HepG2 (cell line): ENCODE results near the gene FDXACB1. TPM values are rescaled to one million over a fixed set of nuclear protein-coding genes. Genes with fewer than 3 reads are reported as not detected.
A peak's percentile ranks its signal among the peaks of the same experiment; 100 is the strongest.

Experiments used
- ATAC-seq: fragments of 200-7000 bp; cut with Tn5 transposase; 3 replicates; pipeline ENCODE4 v1.9.1; 2020; ENCODE audit warnings: mild to moderate bottlenecking, moderate library complexity
- BruUV-seq: library from RNA; stranded (reverse); fragments of 400-500 nt; replicated peaks from 2 replicates; lab custom pipeline; 2021; lab: Mats Ljungman, UMichigan
- CTCF ChIA-PET: fragments of 300-600 bp; formaldehyde crosslinking; extraction: SDS; loops from one replicate; lab custom pipeline; 2021; ENCODE audit warnings: low total read pairs, inconsistent platforms, low intra/inter-chr PET ratio; lab: Yijun Ruan, JAX
- POLR2A ChIA-PET: fragments of 350-600 bp; sonication (Branson Sonifier 250); formaldehyde crosslinking; loops from one replicate; lab custom pipeline; 2020; ENCODE audit warnings: antibody characterized with exemption, inconsistent platforms; lab: Yijun Ruan, JAX
- DNase-seq: peaks from one replicate; pipeline ENCODE4 v3.0.0-alpha.2; 2015; ENCODE audit warnings: low spot score
- FAIRE-seq: peaks from 3 replicates; lab custom pipeline; 2011; peaks lifted over from hg19 to GRCh38; lab: Jason Lieb, UNC
- H2AFZ ChIP-seq: one replicate; pipeline ENCODE4 v1.6.1; 2011; ENCODE audit warnings: low read length, inconsistent platforms
- H3K27ac ChIP-seq: fragments of 300-600 bp; 3 replicates; pipeline ENCODE4 v1.8.0; 2011; ENCODE audit warnings: mixed run types, mild to moderate bottlenecking, mixed read lengths, low read length, inconsistent platforms; ENCODE audit not compliant: insufficient read depth; ENCODE audit errors: extremely low read length
- H3K27me3 ChIP-seq, 2 experiments: fragments of 200-600 bp in 1 of 2; 2 replicates in 1 of 2; 3 replicates in 1 of 2; pipeline versions ENCODE4 v1.6.0 to v1.8.0; 2011; ENCODE audit warnings: low read length in 2 of 2, mild to moderate bottlenecking in 2 of 2, moderate library complexity in 2 of 2, inconsistent platforms in 1 of 2; ENCODE audit not compliant: insufficient read depth in 2 of 2, control insufficient read depth in 1 of 2
- H3K36me3 ChIP-seq, 2 experiments: fragments of 200-600 bp in 1 of 2; replicated peaks in 1 of 2; 2 replicates in 1 of 2; 3 replicates in 1 of 2; pipeline versions ENCODE4 v1.5.1 to v1.8.0; 2011; ENCODE audit warnings: low read length in 2 of 2, inconsistent platforms in 1 of 2; ENCODE audit not compliant: insufficient read depth in 2 of 2, control insufficient read depth in 1 of 2
- H3K4me1 ChIP-seq: 2 replicates; pipeline ENCODE4 v1.5.1; 2012; ENCODE audit warnings: low read length, inconsistent platforms; ENCODE audit not compliant: insufficient read depth
- H3K4me2 ChIP-seq: 2 replicates; pipeline ENCODE4 v1.6.0; 2011; ENCODE audit warnings: low read depth, low read length, inconsistent platforms
- H3K4me3 ChIP-seq, 3 experiments: fragments of 200-600 bp in 1 of 3; sonication (generic), shearing (Covaris generic) in 1 of 3; replicated peaks in 1 of 3; 2 replicates each; pipeline ENCODE4 v1.5.1; 2011 to 2016; ENCODE audit warnings: low read length in 3 of 3, inconsistent platforms in 2 of 3, low read depth in 2 of 3, mild to moderate bottlenecking in 2 of 3, control low read depth in 1 of 3, mixed read lengths in 1 of 3; ENCODE audit not compliant: insufficient read depth in 1 of 3
- H3K79me2 ChIP-seq: one replicate; pipeline ENCODE4 v1.6.1; 2011; ENCODE audit warnings: low read length, inconsistent platforms; ENCODE audit not compliant: insufficient read depth
- H3K9ac ChIP-seq: 2 replicates; pipeline ENCODE4 v1.6.0; 2011; ENCODE audit warnings: mild to moderate bottlenecking, low read depth, low read length, inconsistent platforms; ENCODE audit not compliant: insufficient read depth
- H3K9me3 ChIP-seq: 2 replicates; pipeline ENCODE4 v1.5.1; 2012; ENCODE audit warnings: mild to moderate bottlenecking, low read length
- H4K20me1 ChIP-seq: 2 replicates; pipeline ENCODE4 v1.6.0; 2011; ENCODE audit warnings: inconsistent platforms, mild to moderate bottlenecking, low read length, moderate library complexity; ENCODE audit not compliant: insufficient read depth
- BRCA1 ChIP-seq: sonication (generic); formaldehyde crosslinking; IDR thresholded peaks from 2 replicates; pipeline ENCODE4 v1.4.0; 2020; ENCODE audit warnings: missing genetic modification reagents
- E2F1 ChIP-seq: sonication (generic); formaldehyde crosslinking; IDR thresholded peaks from 2 replicates; pipeline ENCODE4 v1.5.0; 2020; ENCODE audit warnings: missing genetic modification reagents
- ELF4 ChIP-seq: sonication (generic); formaldehyde crosslinking; IDR thresholded peaks from 2 replicates; pipeline ENCODE4 v1.5.0; 2020; ENCODE audit warnings: missing genetic modification reagents, mild to moderate bottlenecking, moderate library complexity, borderline replicate concordance
- ETV5 ChIP-seq: IDR thresholded peaks from 2 replicates; pipeline ENCODE4 v1.6.1; 2018; ENCODE audit warnings: missing biosample characterization, missing genetic modification reagents, inconsistent platforms, borderline replicate concordance
- IRF1 ChIP-seq: sonication (generic); formaldehyde crosslinking; IDR thresholded peaks from 2 replicates; pipeline ENCODE4 v1.4.0; 2020; ENCODE audit warnings: low read depth, mild to moderate bottlenecking, missing genetic modification reagents
- MAX ChIP-seq: IDR thresholded peaks from 2 replicates; pipeline ENCODE4 v1.6.1; 2012; ENCODE audit warnings: inconsistent platforms
- MZF1 ChIP-seq: sonication (generic); formaldehyde crosslinking; IDR thresholded peaks from 2 replicates; pipeline ENCODE4 v1.8.1; 2023; ENCODE audit warnings: mild to moderate bottlenecking, missing genetic modification reagents, borderline replicate concordance
- PAF1 ChIP-seq: IDR thresholded peaks from 2 replicates; pipeline ENCODE4 v1.6.1; 2016; ENCODE audit warnings: missing genetic modification reagents, missing compliant biosample characterization
- PAXIP1 ChIP-seq: sonication (generic); formaldehyde crosslinking; conservative IDR thresholded peaks from 2 replicates; pipeline ENCODE4 v1.4.0; 2020; ENCODE audit warnings: mild to moderate bottlenecking, missing genetic modification reagents, moderate library complexity
- SP2 ChIP-seq: sonication (generic); formaldehyde crosslinking; IDR thresholded peaks from 2 replicates; pipeline ENCODE4 v1.5.1; 2020; ENCODE audit warnings: mild to moderate bottlenecking, missing genetic modification reagents
- TAF1 ChIP-seq: sonication (generic); formaldehyde crosslinking; IDR thresholded peaks from 2 replicates; pipeline ENCODE4 v1.4.0; 2020; ENCODE audit warnings: missing genetic modification reagents
- ZMYM2 ChIP-seq: sonication (generic); formaldehyde crosslinking; IDR thresholded peaks from 2 replicates; pipeline ENCODE4 v1.8.0; 2022; ENCODE audit warnings: mild to moderate bottlenecking, missing genetic modification reagents
- ZNF143 ChIP-seq: sonication (generic); formaldehyde crosslinking; IDR thresholded peaks from 2 replicates; pipeline ENCODE4 v1.4.0; 2020; ENCODE audit warnings: missing genetic modification reagents
- ZNF282 ChIP-seq: fragments of 450-650 bp; IDR thresholded peaks from 2 replicates; pipeline ENCODE4 v1.6.1; 2018; ENCODE audit not compliant: partially characterized antibody
- ZNF501 ChIP-seq: sonication (generic); formaldehyde crosslinking; IDR thresholded peaks from 2 replicates; pipeline ENCODE4 v1.5.1; 2020; ENCODE audit warnings: mild to moderate bottlenecking, moderate library complexity, missing genetic modification reagents
- WGBS: methylation state at CpG from one replicate; pipeline ENCODE4 v1.1.6; 2017; ENCODE audit warnings: low lambda C conversion rate; 5-methylcytosine and 5-hydroxymethylcytosine counted together
- in situ Hi-C: cut with HindIII; loops from 2 replicates; pipeline ENCODE4 v1.10.0; 2017; ENCODE audit warnings: low pct_unique_long_range_greater_than_20kb; ENCODE audit not compliant: extremely low pct_ligation_motif_present
- intact Hi-C: fragments of 100-400 bp; cut with micrococcal nuclease; formaldehyde crosslinking; loops from one replicate; pipeline ENCODE4 v1.10.0; 2022; ENCODE audit not compliant: unreplicated experiment
- polyA plus RNA-seq, 8 experiments: library from polyadenylated mRNA; depleted of rRNA in 3 of 8; stranded (reverse) in 7 of 8; unstranded in 1 of 8; fragments of >200 nt; fragmentation: Illumina TruSeq in 4 of 8; extraction: Trizol in 4 of 8; gene quantifications; 2 replicates each; pipeline versions ENCODE4 v1.2.1 to v1.2.3, GENCODE V29; 2011 to 2016; ENCODE audit warnings: low read depth in 4 of 8, missing spikeins in 1 of 8, mixed read lengths in 1 of 8; ENCODE audit not compliant: insufficient read depth in 1 of 8
- total RNA-seq, 5 experiments: library from RNA; depleted of rRNA; stranded (reverse); fragments of >200 nt; fragmentation: Illumina TruSeq; extraction: Trizol; gene quantifications; 2 replicates each; pipeline ENCODE4 v1.2.3, GENCODE V29; 2016; ENCODE audit warnings: low read depth in 1 of 5

Gene FDXACB1
- total and polyA plus RNA-seq, 2 of the 13 experiments (the other 11 are each of a cell fraction or from before 2014, with no cell fraction given): 1.1 to 3.4 TPM

GRCh38 chr11:111912535-111912934 lies 33.6 kb upstream of the FDXACB1 start, which contains the start of gene HSPB2:
Gene HSPB2, plus strand, starts transcription at chr11:111912734. Its CDS starts 96 bp downstream, at chr11:111912830.
- ATAC-seq: no peak
- POLR2A ChIA-PET: interaction anchor here (1.5 to 1.9 kb wide), 2 partner anchors 14 kb away, joined by 5 to 7 read pairs; no protein-coding TSS in a partner anchor
- no TSS peak for BruUV-seq
- no peaks in the 10 kb centered on the region for H3K79me2 ChIP-seq
- no peak within 1 kb of the TSS for H2AFZ ChIP-seq
- H4K20me1 ChIP-seq: no peaks in the 10 kb centered on the region
- H3K36me3 ChIP-seq: no peaks in the 10 kb centered on the region
- H3K9me3 ChIP-seq: no peaks in the 10 kb centered on the region
- no peak for FAIRE-seq
- WGBS: 73% methylated on average over 11 of the region's 26 CpGs
- H3K4me2 ChIP-seq: peak within 1 kb of the TSS; percentile 65
- in situ Hi-C loops (no loop called here), intact Hi-C loops (no loop called here)
- no peak for DNase-seq
- H3K4me3 ChIP-seq: peak within 1 kb of the TSS in 1 of 3 experiments; percentile 32; a peak in 2 of 6 replicates
- CTCF ChIA-PET: no interaction called here
- peaks cover 58% of the 10 kb centered on the region for H3K4me1 ChIP-seq
- TF ChIP-seq ZMYM2 (CRISPR knock-in tag): no peak
- TF ChIP-seq IRF1: no peak
- no peak for TF ChIP-seq ZNF282
- TF ChIP-seq ELF4 (CRISPR knock-in tag): no peak
- no peak for TF ChIP-seq ETV5 (CRISPR knock-in tag)
- no peak for TF ChIP-seq BRCA1
- TF ChIP-seq E2F1 (CRISPR knock-in tag): no peak
- TF ChIP-seq MZF1 (CRISPR knock-in tag): no peak
- no peak for TF ChIP-seq SP2 (CRISPR knock-in tag)
- TF ChIP-seq PAXIP1: no peak
- TF ChIP-seq ZNF501 (CRISPR knock-in tag): no peak
- no peak for TF ChIP-seq MAX
- TF ChIP-seq TAF1 (CRISPR knock-in tag): no peak
- TF ChIP-seq PAF1 (CRISPR knock-in tag): no peak
- TF ChIP-seq ZNF143: no peak
- H3K27me3 ChIP-seq: no peaks in the 10 kb centered on the region; a peak in 1 of 5 replicates
- no peak within 1 kb of the TSS for H3K27ac ChIP-seq
- no peak within 1 kb of the TSS for H3K9ac ChIP-seq
